Measurements from ENCODE around the gene KIF14.

- TF ChIP-seq CTCF (IDR thresholded peaks at IDR 0.05) (no peak), POLR2A (IDR thresholded peaks at IDR 0.05) (no peak)
Measured at GRCh38 chr1:200540281-200540680, 80.3 kb downstream of the KIF14 start.
